ENCODE results near the gene STUB1. TPM values are rescaled to one million over a fixed set of nuclear protein-coding genes. Genes with fewer than 3 reads are reported as not detected.

Gene STUB1
- total and polyA plus RNA-seq, 3 donors from 2014 or later = 93.3 to 160 (median 126) TPM

GRCh38 chr16:728131-728889, 48.1 kb downstream of the STUB1 start:
- 0 to 2% methylated on average over 3 to 26 of the region's 80 CpGs for WGBS, 2 donors
- Histone ChIP-seq H3K4me3 (peak overlapping the region; percentile 6 to 58), H3K27ac (no peak overlapping the region), H3K27me3 (no peaks in the 10 kb centered on the region), H3K4me1 (peaks cover 16% of the 10 kb centered on the region), H3K36me3 (ENCODE audit: low read depth, missing control alignments) (no peaks in the 10 kb centered on the region), H3K9me3 (no peaks in the 10 kb centered on the region)
- peak; percentile 78 for DNase-seq
- TF ChIP-seq CTCF (IDR thresholded peaks at IDR 0.05) (no peak), POLR2A (IDR thresholded peaks at IDR 0.05) (no peak)
- intact Hi-C loops (cut with DNase I; ENCODE audit: low total_unique reads) = no loop called here

GRCh38 chr16:728890-729744, 48.9 kb downstream of the STUB1 start:
- 60 to 73% methylated on average over 21 to 55 of the region's 55 CpGs for WGBS, 2 donors
- H3K9me3 ChIP-seq = no peaks in the 10 kb centered on the region
- peaks cover 16% of the 10 kb centered on the region for H3K4me1 ChIP-seq
- H3K27me3 ChIP-seq = no peaks in the 10 kb centered on the region
- DNase-seq = no peak
- no peak overlapping the region for H3K27ac ChIP-seq
- TF ChIP-seq CTCF (IDR thresholded peaks at IDR 0.05) = no peak
- no peak for TF ChIP-seq POLR2A (IDR thresholded peaks at IDR 0.05)
- H3K36me3 ChIP-seq (ENCODE audit: low read depth, missing control alignments) = no peaks in the 10 kb centered on the region
- intact Hi-C loops (cut with DNase I; ENCODE audit: low total_unique reads) = no loop called here
- peak overlapping the region in 1 of 2 donors; percentile 58 for H3K4me3 ChIP-seq

- Histone ChIP-seq H3K9me3 (no peaks in the 10 kb centered on the region), H3K4me1 (peaks cover 16% of the 10 kb centered on the region), H3K36me3 (ENCODE audit: low read depth, missing control alignments) (no peaks in the 10 kb centered on the region), H3K27ac (no peak overlapping the region), H3K4me3 (no peak overlapping the region), H3K27me3 (no peaks in the 10 kb centered on the region)
- no peak for TF ChIP-seq CTCF (IDR thresholded peaks at IDR 0.05)
- TF ChIP-seq POLR2A (IDR thresholded peaks at IDR 0.05) = no peak
- 76 to 89% methylated on average over 6 to 34 of the region's 37 CpGs for WGBS, 2 donors
- DNase-seq = no peak
- intact Hi-C loops (cut with DNase I; ENCODE audit: low total_unique reads) = no loop called here
These were observed 49.8 kb downstream of the STUB1 start for GRCh38 chr16:729768-730665.

- DNase-seq = no peak
- 90 to 100% methylated on average over 2 to 22 of the region's 22 CpGs for WGBS, 2 donors
These were observed 50.7 kb downstream of the STUB1 start for GRCh38 chr16:730666-731509.

More at GRCh38 chr16:730666-731509, 50.7 kb downstream of the STUB1 start:
- intact Hi-C loops (cut with DNase I; ENCODE audit: low total_unique reads) = no loop called here
- Histone ChIP-seq H3K36me3 (ENCODE audit: low read depth, missing control alignments) (no peaks in the 10 kb centered on the region), H3K9me3 (no peaks in the 10 kb centered on the region), H3K4me1 (peaks cover 16% of the 10 kb centered on the region), H3K27ac (no peak overlapping the region), H3K4me3 (no peak overlapping the region), H3K27me3 (no peaks in the 10 kb centered on the region)
- no peak for TF ChIP-seq POLR2A (IDR thresholded peaks at IDR 0.05)
- TF ChIP-seq CTCF (IDR thresholded peaks at IDR 0.05) = no peak
